Measurements from ENCODE around the gene RSU1.
"Not testable (repeated sequence)": the region's sequence is repeated elsewhere in the genome, so short reads cannot be mapped to it uniquely, and the experiment has no call there.

RSU1 gene

DNA sequence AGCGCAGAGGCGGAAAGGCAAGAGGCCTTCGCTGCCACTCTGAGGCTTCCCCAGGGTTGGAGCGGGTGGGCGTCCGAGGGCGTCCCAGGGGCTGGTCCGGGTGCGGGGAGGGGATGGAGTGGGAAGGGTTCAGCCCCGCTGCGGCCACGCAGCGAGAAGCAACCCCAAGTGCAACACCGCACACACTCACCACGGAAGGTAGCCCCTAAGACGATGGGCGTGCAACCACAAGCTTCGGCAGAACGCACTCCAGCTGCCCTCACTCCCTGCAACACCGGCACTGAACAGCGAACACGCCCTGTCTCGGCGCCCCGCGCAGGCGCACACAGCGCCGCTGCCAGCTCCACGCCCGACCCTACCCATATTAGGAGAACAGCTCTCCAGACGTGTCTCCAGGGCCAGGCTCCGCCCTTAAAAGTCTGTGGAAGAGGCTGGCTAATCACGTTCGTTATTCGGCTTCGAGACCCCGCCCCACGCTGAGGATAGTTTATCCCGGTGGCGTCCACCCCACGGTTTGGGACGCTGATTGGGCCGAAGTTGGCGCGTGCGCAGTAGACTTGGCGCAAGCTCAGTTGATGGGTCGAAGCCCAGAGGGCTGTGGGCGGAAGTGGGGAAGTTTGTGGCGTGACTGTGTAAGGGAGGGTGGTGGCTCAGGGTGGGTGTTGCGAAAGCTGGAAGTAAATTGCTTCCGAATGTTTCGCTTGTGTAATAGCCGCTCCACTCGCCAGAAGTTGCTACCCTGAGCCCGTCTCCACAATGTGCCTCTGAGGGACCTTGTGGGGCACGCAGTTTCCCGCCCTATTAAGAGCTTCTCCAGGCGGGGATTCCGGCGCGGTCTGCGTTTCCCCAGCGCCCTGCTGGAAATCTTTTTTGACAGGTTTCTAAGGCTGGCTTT, at the start of gene RSU1:
TSS of gene RSU1 (minus strand) at position 300 of the 895 bp plus-strand sequence. CDS start 343 bp downstream, outside the sequence.
- DNase-seq (ENCODE audit: low read depth), result peak; percentile 99

DNA sequence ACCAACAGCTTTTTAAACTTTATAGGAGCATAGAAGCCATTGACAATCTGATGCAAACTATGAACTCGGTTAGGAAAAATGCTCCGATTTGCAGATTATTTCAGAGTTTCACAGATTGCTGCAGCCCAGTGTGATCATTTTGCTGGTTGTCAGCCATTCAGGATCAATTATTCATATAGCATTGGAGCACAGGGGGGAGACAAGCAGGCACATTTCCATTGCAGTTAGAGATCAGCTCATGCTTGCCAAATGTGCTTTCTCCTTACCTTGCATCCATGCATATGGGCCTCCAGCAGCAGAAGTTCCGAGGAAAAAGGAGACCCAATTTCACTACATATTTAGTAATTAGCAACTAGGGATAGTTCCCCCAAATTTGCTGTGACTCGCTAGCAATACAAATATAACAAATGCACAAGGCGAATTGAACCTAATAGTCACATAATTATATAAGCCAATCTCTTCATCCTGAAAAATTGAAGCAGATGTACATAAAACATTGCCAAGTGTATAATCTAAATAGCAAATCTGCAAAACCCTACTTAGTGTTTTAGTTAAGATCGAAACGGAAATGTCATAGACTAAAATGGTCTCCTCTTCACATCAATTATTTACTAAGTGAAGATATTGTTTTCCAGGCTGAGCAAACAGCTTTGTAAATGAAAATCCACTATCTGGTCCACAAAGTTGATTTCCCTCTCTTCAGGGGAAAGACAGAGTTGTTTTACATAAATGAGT, 49.5 kb upstream of the RSU1 start:
- DNase-seq (ENCODE audit: low read depth), result no peak

GRCh38 chr10:16865766-16866165, 48.5 kb upstream of the RSU1 start:
- no peak for DNase-seq (ENCODE audit: low read depth)

- DNase-seq (ENCODE audit: low read depth), result no peak
Observed at GRCh38 chr10:16863766-16864165, 46.5 kb upstream of the RSU1 start.

GRCh38 chr10:16857419-16857818, 40.2 kb upstream of the RSU1 start:
- DNase-seq (ENCODE audit: low read depth), result no peak

DNA sequence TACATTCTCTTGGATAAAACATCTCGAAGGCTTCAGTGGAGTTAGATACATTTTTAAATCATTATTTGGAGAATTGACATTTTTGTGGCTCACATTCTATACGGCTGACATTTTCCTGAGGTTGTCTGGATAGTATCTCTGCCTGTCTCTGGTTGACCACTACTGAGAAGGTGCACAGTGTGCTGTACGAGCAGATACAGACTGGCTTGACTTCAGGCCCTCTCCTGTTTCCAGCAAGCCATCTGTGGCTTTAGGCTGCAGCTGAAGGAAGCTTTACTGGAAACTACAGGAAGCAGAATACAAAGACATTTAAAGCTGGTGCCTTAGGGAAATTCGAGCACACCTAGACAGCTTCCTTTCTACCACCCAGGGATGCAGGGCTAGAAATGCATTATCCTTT, 39.3 kb upstream of the RSU1 start:
- peak; percentile 86 for DNase-seq (ENCODE audit: low read depth)

DNA sequence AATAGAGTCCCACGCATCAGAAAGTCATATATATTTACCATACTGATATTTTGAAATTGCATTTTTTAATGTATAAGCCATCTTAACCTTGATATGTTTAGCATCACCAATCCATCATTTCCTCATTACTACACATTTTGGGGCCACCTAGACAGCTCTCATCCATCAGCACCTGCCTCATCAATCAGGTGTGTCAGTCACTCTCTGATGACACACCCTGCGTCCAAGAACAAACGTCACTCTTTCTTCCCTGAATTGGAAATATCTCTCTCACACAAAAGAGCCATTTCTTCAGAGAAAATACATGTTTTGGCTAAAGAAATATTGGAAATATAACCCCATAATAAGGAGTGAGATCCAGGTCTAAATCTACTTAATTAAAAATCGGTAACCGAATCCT, 38.9 kb upstream of the RSU1 start:
- DNase-seq (ENCODE audit: low read depth), result no peak

GRCh38 chr10:16854623-16855022, 37.4 kb upstream of the RSU1 start:
- DNase-seq (ENCODE audit: low read depth), result peak; percentile 32

- no peak for DNase-seq (ENCODE audit: low read depth)
Observed at GRCh38 chr10:16853809-16854208, 36.6 kb upstream of the RSU1 start.

- DNase-seq (ENCODE audit: low read depth), result peak; percentile 62
Observed at GRCh38 chr10:16853201-16853600, 36.0 kb upstream of the RSU1 start.

DNA sequence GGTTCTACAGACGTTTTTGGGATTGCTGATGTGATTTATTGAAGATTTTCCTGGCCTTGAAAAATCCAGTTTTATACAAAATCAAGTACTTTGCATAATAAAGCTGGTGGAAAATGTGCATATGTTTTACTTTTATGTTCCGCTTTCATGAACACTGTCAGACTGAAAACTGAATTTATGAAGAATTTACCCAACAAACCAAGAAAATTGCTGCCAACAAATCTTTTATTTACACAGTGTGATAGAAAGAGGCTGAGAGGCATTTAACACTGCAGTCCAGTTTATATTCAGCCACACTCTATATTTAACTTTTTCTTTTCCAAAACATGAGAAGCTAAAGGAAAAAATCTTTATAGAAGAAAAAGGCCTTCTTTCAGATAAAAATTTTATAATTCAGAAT, 35.4 kb upstream of the RSU1 start:
- DNase-seq (ENCODE audit: low read depth), result no peak

DNA sequence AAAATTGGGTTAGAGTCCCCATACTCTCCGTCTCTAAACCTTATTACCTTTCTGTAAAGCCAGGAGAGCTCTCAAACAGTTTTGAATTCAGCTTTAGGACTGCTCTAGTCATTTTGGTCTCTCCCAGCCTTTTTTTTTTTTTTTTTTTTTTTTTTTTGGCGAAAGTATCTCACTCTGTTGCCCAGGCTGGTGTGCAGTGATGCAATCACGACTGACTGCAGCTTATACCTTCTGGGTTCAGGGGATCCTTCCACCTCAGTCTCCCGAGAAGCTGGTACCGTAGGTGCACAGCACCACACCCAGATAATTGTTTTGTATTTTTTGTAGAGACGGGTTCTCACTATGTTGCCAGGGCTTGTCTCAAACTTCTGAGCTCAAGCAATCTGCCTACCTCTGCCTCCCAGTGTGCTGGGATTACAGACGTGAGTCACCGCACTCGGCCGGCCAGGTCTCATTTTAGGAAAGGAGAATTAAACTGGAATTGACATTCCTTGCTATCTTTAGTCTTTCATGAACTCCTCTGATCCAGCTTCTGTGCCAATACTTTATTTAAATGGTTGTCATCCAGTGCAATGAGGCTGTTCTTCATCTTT, 31.4 kb upstream of the RSU1 start:
- no peak for DNase-seq (ENCODE audit: low read depth)

DNA sequence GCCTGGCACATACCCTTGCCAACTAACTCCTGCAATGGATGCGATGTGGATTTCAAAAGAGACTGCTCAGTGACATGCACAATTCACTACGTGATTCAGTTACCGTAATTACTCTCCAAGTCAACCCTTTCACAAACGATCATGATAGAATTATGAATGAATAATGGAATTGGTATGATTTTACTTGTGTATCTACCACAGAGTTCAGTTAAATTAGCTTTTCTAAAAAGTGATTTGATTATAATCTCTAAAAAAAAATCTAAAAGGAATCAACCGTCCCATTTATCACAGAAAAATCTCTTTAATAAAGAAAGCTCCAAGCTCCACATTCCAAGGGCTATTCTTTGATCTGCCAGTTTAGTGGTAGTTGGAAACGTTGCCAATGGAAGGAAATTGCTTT, 30.4 kb upstream of the RSU1 start:
- DNase-seq (ENCODE audit: low read depth), result no peak

DNA sequence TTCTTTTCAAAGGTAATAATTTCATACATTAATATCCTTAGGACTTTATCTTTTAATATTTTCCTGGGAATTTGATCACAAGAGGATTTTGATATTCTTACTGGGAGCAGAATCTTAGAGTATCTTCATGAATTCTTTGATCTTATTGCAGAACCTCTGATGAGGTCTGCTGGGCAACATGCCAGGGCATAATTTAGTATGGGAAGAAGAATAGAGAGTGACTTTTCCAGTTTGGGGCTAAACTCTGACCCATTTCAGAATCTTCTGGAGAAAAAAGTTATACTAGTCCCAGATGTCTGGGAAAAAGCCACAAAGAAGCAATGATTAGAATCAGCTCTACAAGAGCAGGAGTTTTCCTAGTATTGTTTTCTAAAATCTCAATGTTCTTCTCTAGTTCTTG, 28.0 kb upstream of the RSU1 start:
- no peak for DNase-seq (ENCODE audit: low read depth)

DNA sequence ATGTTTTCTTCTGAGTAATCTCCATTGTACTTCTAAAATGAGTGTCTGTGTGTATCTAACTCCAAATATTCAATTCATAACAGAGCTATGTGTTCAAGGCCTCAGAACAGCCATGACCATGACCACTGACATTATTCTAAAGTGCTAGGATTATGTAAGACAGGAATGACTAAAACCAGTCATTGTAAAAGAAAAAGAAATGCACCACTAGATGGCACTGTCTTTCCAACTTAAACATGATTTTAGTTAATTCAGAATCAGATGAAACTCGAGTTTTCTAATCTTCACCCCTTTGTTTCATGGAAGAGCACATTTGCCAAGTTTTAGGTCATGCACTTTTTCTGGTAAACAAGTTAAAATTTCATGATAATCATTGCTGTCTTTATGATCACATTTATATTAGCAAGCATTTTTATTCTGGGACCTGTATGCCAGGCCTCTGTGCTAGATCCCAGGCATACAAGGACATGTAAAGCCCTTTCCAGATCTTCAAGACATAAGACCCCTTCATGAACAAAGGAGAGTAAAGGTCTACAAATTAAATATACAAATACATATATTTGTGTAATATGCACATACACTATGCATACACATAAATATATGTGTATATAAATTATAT, 26.1 kb upstream of the RSU1 start:
- DNase-seq (ENCODE audit: low read depth), result peak; percentile 87

- no peak for DNase-seq (ENCODE audit: low read depth)
Observed at GRCh38 chr10:16835228-16835627, 18.0 kb upstream of the RSU1 start.

DNA sequence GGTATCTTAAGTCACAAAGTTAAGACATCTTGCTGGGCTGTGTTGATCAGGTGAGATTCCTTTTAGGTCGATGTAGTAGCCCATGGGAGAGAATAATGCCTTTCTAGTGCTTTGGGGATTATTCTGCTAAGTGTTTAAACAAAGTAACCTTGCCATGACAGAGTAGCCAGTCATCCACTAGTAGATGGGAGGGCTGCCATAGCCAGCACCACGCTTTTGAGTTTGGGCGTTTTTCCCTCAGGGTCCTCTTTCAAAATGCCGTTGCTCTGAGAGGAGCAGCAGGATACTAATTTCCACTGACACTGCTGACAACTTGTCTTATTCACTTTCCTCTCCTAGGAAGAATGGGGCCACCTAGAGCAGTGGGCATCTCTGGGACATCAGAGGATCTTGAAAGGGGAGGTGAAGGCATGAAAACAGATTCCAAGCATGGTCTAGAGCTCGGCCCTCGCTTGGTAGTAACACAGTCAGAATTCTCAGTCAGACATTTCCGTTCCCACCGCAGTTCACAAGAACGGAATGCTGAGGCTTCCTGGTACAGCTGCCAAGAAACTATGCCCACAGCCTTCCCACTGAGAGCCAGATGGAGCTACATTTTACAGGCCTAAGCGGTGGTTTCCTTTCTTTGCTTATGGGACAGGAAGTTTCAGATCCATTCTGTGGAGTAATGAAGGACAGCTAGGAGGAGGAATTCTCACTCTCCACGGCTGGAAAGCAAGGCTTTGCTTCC, 15.3 kb upstream of the RSU1 start:
- peak; percentile 86 for DNase-seq (ENCODE audit: low read depth)

DNA sequence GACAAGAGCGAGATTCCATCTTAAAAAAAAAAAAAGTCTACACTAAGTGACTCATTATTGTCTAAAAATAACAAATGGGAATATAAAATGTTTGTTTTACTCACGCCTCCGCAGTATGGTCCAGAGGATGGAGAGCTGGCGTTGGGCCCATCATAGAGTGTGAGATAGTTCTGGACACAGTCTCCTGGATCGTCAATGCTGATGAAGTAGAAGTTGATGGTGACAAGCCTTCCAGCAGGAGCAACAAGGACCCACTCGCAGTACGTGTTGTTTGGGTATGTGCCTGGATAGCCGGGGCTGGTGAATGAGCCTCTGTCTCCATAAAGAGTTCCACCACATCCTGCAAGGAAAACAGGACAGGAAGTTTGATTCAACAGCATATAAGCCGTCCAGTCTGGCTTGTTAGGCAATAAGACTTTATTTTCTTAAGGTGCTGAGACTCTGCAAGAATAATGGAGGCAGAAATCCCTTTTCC, 11.5 kb upstream of the RSU1 start:
- DNase-seq (ENCODE audit: low read depth), result peak; percentile 58

GRCh38 chr10:16828114-16828568, 10.9 kb upstream of the RSU1 start:
- peak; percentile 69 for DNase-seq (ENCODE audit: low read depth)

DNA sequence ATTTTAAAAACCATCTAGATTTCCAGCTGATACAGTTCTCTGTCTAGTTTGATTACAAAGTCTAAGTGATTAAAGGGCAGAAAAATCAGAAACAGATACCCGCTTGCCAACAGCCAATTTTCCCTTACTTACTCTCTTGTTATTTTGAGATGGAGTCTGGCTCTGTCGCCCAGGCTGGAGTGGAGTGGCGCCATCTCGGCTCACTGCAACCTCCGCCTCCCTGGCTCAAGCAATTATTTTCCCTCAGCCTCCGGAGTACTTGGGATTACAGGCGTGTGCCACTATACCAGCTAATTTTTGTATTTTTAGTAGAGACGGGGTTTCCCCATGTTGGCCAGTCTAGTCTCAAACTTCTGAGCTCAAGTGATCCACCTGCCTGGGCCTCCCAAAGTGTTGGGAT, 10.2 kb upstream of the RSU1 start:
- not testable (repeated sequence) for DNase-seq (ENCODE audit: low read depth)

DNA sequence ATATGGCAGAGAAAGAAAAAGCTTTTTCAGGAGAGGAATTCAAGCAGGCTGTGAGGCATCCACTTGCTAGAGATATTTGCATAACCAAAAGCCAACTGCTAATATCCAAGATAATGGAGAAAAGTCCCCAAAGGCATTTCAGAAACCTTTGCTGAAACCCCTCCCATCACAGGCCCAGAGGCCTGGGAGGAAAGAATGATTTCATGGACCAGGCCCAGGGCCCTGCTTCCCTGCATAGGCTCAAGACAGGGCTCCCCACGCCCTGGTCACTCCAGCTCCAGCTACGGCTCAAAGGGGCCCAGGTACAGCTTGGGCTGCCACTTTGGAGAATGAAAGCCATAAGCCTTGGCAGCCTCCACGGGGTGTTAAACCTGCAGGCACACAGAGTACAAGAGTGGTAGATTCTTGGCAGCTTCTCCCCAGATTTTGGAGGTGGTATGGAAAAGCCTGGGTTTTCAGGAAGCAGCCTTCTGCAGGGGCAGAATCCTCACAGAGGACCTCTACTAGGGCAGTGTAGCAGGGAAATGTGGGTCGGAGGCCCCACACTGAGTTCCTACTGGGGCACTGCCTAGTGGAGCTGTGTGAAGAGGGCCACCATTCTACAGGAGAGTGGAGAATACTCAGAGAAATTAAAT, 5.6 kb upstream of the RSU1 start:
- no peak for DNase-seq (ENCODE audit: low read depth)
